ENCODE results near the gene JAG1.
A peak's percentile ranks its signal among the peaks of the same experiment; 100 is the strongest.

The JAG1 gene

DNA sequence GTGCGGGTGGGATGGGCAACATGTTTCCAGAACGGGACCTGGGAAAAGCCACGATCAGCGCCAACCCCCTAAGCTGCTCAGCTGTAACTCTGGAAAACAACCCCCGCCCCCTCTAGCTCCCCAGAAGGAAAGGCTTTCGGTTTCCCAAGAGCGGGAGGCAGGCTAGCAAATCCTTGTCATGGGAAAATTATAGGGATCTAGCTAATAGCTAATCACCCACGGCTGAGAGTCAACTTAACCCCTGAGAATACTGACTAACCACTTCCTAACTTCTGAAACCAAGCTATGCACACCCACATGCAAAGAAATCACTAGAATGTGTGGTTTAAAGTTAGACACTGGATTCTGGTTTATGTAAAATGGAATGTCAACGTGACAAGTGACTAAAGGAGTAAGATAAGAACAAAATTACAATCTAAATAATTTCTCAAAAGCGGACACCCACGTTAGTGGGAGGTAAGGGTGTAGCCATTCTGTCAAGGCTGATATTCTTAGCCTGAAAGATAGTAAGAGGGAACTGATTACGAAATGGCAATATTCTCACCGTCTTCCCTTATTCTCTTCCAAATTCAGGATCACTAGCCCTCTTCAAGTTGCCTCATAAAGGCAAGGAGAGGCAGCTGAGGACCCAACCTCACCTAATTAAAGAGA is 20.1 kb downstream of the JAG1 start:
- DNase-seq (ENCODE audit: low read depth, low spot score), result peak; percentile 87

DNA sequence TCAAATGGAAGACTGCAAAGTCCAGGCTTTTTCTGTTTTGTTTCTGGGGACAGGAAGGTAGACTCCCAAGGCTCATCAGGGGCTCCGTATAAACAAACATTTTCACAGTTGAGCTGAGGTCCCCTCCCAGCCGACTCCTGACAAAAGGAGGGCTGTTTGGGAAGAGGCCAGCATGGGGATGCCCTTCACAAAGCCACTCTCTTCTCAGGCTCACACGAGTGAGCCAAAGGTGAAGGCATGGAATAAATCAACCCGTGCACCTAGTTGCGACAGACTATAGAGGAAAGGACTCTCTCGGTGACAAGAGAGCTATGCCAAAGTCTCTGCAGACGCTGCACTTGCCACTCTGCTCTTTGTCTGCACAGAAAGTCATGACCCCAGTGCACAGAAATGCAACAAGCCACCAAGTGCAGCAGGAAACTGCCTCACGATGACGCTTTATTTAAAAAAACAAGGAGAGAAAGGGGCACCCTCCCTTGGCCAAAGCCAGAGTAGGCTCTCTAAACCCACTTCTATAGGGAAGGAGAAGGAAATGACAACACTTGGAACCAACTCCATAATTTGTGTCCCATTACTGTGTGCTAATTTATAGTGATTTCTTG is 21.0 kb downstream of the JAG1 start:
- peak; percentile 48 for DNase-seq (ENCODE audit: low read depth, low spot score)

DNA sequence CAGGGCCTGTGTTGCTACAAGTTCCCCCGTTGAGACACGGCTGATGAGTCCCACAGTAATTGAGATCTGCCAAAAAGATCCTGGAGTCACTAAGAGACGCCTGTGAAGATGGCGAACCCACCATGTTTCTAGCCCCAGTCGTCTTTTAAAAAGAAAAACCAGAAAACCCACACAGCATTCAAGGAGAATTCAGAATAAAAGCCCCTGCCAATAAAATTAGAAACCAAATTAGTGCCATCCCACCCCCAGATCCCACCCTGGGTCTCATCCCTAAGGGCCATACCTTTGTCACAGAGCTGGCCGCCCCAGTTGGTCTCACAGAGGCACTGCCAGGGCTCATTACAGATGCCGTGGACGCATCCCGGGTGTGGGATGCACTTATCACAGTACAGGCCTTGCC is 21.6 kb downstream of the JAG1 start:
- DNase-seq (ENCODE audit: low read depth, low spot score), result no peak

DNA sequence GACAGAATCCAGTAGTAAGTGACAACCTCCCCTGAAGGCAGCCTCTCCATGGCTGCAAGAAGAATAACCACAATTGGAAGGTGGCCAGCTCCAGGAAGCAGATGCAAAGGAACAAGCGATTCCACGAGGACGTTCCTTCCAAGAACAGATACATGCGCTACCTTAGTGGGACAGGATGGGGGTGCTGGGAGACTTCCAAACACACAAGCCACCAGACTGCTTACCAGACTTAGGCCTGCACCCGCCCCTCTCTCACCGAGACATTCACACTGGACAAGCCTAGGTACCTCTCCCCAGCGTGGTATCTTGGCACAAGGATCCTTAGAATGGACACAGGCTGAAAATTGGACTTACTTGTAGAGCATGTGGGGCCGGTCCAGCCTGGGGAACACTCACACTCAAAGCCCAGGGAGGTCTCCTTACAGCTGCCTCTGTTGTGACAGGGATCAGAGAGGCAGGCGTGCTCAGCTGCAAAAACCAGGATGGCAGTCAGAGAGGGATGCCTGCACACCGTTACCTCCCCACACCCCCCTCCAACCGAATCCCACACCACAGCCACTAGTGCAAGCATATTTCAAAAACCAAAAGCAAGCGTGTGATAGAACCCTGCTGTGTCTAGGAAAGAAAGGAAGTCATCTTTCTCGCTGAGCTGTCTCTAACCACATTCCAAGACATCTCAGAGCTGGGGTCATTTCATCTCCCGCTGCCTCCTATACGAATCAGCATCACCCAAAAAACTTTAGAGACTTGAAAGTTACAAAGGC is 22.4 kb downstream of the JAG1 start:
- DNase-seq (ENCODE audit: low read depth, low spot score), result peak; percentile 82

DNA sequence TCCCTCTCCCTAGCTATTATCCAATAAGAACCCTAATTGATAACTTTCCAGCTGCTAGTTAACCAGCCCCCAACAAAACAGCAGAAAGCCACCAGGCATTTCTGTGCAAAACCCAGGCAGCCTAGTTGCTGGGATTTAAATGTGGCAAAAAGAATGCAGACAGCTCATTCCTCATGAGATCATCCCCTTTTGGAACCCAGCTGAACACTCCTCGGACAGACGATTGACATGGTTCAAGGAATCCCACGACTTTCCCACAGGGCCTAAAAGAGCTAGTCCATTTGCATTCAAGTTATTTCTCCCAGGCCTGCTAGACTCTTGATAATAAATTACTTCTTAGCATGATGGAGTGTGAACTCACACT is 24.0 kb downstream of the JAG1 start:
- peak; percentile 81 for DNase-seq (ENCODE audit: low read depth, low spot score)

DNA sequence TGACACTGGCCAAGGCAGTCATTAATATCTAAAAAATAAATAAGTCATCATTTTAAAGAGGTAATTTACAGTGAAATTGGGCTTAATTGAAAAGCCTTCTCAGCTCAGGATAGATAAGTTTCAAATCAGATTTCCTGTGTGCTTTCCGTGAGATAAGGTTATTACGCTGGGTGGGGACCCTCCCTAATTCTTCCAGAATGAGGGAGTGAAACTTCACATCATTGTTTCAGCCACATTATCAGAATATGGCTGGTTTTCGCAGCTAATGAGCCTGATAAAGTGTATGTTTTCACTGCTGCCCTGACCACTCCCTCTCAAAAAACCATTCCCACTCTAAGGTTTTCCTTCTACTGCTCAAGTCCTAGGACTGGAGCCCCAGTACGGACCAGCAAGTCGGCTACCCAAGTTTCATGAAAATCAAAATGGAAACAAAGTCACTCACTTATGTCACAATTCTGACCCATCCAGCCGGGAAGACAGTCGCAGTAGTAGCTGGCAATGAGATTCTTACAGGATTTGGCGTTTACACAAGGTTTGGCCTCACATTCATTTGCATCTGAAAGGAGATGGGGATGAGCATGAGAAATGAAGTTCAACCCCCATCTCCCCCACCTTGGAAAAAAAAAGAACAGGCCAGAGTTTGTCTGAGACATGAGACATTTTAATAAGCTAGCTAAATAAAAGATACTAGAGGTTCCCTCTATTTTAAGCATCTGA is 24.6 kb downstream of the JAG1 start:
- peak; percentile 42 for DNase-seq (ENCODE audit: low read depth, low spot score)

DNA sequence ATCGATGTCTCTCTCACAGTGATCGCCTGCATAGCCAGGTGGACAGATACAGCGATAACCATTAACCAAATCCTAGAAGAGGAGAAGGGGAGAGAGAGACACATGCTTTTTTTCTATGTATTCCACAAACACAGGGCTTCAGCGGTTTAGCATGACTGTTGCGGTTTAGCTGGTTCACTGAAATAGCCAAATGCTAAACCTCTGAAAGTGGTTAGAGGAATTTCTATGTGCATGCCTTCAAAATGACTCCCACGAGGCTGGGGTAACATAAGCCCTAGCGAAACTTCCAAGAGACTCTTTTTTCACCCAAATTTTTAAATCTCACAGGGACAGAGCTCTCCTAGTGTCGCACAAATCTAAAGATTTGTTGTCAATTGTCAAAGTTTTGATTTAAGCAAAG is 25.1 kb downstream of the JAG1 start:
- DNase-seq (ENCODE audit: low read depth, low spot score), result peak; percentile 90

DNA sequence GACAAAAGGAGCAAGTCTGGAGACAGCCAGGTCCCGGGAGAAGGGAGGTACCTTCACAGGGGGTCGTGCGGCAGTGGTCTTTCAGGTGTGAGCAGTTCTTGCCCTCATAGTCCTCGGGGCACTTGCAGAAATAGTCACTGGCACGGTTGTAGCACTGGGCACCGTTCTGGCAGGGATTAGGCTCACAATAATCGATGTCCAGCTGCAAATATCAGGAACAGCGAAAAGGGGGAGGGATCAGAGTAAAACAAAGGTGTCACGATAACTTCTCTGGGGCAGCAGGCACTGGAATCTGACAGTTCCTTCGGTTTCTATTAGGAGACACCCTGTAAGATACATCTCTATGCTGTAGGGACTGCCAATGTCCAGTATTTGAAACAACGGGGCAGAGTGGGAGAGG is 25.9 kb downstream of the JAG1 start:
- DNase-seq (ENCODE audit: low read depth, low spot score), result no peak

DNA sequence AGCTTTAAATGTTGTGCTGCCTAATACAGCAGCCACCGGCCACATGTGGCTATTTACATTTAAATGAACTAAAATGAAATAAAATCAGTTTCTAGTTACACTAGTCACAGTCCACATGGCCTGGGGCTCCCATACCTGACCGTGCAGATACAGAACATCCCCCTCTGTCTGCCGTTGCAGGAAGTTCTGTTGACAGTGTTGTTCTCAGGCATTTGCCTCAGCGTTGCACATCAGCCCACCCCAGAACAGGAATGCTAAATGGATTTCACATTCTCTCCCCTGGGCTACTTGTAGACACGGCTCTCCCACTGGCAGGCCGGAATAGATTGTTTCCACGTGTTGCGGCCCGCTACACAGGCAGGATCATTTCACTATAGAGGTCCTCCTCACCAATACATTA is 26.3 kb downstream of the JAG1 start:
- DNase-seq (ENCODE audit: low read depth, low spot score), result peak; percentile 37

DNA sequence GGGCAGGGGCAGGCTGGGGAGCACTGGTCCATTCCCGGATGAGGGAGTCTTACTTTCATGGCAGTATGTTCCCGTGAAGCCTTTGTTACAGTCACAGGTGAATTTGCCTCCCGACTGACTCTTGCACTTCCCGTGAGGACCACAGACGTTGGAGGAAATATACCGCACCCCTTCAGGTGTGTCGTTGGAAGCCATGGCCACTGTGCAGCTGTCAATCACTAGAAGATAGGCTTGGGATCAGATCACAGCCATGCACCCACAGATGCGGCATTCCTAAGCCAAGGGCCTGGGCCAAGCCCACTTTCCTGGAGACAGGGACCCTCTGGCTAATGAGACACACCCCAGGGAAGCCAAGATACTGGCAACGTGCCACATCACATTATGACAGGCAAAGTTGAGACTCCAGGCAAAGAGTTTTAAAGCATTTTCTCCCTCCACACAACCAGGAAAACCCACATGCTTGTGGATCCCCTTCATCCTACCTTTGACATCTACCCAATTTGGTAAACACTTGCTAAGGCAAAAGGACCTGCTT is 26.8 kb downstream of the JAG1 start:
- DNase-seq (ENCODE audit: low read depth, low spot score), result no peak

DNA sequence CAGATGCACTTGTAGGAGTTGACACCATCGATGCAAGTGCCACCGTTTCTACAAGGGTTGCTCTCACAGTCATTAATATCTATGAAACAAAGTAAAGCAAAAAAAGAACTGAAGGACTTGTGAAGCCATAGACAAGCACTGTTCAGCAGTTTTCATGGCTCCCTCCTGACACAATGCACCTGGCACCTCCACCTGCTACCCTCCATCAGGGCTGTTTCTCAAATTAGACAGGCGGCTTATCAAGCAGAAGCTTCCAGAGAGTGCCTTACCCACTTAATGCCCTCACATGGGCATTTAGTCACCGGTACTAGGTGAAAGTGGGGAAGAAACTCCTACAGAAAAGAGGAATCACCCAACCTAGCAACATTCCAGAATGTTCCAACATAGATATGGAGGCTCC is 27.8 kb downstream of the JAG1 start:
- DNase-seq (ENCODE audit: low read depth, low spot score), result no peak

DNA sequence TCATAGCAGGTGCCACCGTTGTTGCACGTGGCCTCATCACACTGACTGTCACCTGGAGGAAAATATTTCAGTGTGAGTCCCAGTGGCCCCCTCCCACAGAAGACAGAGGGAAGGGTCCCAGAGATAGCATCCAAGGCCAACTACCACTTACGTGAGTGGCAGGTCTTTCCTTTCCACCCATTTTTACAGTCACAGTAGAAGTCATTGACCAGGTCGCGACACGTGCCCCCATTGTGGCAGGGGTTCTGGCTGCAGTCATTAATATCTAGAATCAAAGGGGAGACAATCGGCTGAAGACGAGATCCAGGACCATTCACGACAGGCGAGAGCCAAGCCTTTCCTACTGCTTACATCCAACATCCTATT is 28.6 kb downstream of the JAG1 start:
- no peak for DNase-seq (ENCODE audit: low read depth, low spot score)

DNA sequence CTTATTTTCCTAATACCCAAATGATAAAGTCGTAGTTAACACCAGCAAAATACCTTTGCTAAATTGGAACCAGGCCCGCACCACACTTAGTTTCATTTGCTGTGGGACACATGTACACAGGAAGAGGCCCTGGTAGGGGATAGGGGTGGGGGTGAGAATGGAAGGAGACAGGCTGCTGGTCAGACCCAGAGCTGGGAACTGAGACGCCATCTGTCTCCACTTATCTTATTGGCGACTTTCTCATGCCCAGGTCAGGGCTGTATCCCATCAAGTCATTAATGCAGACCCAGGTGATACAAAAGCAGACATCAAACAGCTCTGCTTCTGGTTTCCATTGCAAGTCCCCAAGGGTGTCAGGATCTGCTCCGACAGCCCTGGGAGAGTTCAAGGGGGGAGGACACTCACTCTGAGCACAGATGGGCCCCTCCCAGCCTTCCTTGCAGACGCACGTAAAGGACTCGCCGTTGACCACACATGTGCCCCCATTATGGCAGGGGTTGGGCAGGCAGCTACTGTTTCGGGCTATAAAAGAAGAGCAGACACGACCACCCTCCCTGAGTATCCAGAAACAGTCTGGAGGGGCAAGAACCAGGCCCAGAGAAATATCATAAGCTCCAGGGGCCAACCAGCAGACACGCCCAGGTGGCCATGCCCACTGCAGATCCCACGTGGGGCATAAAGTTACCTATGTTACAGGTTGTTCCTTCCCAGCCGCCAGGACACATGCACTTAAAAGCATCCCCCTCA is 29.2 kb downstream of the JAG1 start:
- no peak for DNase-seq (ENCODE audit: low read depth, low spot score)

DNA sequence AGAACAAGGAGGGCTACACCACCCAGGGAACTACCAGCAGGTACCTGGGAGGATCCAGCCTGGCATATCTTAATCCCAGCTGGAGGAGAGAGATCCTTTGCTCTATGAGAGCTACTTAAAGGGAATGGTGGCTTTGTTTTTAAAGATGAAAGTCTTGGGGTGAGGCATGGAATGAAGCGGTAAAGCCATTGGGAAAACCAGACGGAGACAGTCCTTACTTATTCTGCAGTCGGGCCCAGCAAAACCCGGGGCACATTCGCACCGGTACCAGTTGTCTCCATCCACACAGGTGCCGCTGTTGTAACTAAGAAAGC is 30.3 kb downstream of the JAG1 start:
- DNase-seq (ENCODE audit: low read depth, low spot score), result no peak

DNA sequence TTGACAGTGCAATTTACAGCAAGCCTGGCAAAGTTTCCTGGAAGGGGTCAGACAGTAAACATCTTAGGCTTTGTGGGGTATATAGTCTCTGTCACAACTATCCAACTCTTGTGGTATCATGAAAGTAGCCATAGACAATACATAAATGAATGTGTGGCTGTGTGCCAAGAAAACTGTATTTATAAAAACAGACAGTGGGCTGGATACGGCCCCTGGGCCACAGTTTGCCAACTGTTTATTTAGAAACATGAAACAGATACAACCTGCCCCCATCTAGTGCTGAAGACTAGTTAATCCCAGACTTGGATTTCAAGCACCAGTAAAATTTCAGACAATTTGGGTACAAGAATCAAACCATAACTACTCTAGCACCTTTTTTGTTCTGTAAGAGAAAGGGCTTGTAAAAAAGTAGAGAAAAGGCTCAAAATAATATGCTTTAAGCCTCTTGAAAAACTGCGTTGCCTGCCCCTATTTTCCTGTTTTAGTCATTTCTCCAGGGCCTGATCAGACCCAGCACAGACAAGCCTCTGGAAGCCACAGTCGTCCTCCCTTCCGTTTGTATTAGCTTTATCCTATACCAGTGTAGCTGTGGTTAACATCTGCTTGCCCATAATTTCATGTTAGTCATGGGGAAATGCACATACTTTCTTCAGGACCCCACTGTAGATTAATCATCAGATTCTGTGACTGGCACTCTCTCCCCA is 30.8 kb downstream of the JAG1 start:
- no peak for DNase-seq (ENCODE audit: low read depth, low spot score)

DNA sequence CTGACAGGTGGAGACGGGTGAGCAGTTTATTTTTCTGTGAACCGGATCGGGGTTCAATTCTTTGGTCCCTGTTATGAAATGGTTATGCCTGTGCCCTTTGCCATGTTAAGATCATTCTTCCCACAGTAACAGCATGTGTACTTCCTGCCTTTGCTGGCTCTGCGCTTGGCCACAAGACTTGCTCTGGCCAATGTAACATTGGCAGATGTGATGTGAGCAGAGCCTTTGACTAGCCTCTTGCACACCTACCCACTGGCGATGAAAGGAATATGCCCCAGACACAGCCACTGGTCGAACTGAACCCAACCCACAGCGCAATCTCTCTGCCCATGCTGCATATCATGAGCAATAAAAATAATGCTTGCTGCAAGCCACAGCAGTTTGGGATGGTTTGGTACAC is 31.9 kb downstream of the JAG1 start:
- DNase-seq (ENCODE audit: low read depth, low spot score), result no peak

DNA sequence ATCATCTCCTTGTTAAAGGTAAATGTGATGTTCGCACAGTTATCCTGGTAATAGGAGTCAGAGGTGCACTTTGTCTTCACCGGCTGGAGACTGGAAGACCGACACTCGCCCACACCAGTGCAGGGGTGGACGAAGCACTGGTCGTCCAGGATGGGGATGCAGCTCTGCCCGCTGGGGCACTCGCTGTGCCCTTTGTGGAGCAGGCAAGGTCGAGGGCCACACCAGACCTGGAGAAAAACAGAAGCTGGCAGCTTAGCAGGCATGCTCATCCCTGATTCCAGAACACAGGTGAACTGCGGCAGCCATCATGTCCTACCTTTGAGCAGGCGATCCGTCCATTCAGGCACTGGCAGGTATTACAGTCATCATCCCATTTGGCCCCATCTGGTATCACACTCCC is 32.3 kb downstream of the JAG1 start:
- no peak for DNase-seq (ENCODE audit: low read depth, low spot score)

DNA sequence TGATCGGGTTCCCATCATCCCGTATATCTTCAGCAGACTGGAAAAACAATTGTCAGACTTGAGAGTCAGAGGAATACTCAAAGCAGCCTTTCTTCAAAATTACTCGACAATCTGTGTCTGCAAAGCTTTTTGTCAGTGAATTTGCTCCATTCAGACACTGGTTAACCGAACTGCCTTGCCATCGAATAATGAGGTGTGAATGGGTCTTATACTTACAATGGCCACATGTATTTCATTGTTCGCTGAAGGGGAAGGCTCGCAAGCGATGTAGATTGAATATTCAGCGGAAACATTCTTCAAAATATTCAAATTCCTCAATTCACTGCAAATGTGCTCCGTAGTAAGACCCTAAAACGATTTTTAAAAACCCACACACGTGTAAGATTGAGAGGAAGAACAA is 32.9 kb downstream of the JAG1 start:
- no peak for DNase-seq (ENCODE audit: low read depth, low spot score)

DNA sequence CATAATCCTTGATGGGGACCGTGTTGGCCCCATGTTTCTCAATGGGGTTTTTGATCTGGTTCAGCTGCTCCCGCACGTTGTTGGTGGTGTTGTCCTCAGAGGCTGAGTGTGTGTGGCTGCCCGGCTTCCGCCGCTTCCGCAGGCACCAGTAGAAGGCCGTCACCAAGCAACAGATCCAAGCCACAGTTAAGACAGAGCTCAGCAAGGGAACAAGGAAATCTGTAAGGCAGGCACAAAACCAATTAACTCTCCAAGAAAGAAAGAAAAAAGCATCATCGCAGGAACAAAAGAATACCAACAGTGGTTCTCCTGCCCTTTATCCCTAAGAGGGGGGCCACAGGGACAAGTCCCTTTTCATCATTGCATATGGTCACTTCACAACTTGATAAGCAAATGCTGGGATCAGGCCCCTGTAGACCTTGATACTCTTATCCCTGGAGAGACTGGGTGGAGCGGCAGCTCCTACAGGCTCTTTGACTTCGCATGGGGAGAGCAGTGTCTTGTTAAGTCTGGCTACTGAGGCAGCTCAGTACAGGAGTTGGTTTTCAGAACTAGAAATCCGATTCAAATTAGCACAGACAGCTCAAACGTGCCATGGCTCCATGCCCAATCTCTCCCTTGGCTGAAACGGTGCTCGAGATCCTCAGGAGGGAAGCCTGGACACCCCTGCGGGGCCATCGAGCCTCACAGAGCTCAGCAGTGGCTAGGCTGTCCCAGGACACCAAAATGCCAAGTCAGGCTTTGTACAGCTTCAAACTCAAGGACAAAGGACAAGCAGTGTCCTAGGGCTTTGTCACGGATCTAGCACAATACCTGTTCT is 33.9 kb downstream of the JAG1 start:
- DNase-seq (ENCODE audit: low read depth, low spot score), result peak; percentile 78

DNA sequence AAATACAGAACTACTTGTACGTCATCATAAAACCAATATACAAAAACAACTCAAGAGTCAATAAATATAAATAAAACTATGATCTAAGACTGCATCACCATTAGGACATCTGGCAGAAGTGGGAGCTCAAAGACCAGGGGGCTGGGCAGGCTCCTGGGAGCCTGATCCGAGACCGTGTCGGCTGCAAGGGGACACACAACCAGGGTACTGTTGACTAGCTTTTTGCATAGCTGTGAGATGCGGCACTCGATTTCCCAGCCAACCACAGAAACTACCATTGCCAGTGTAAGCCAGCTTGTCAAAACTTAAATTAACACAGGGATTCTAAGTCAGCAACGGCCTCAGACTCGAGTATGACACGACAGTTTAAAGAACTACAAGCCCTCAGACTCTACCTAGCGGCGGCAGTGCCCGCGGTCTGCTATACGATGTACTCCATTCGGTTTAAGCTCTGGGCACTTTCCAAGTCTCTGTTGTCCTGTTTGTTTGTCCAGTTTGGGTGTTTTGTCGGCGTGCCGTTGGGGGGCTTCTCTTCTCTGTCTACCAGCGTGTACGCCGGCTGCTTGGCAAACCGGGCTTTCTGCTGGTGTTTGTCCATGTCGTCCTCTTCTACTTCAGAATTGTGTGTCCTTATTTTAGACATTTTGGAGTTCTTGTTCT is 34.6 kb downstream of the JAG1 start:
- DNase-seq (ENCODE audit: low read depth, low spot score), result peak; percentile 48

All from astrocyte of the hippocampus (primary cell).